ENCODE results near the gene PIP4K2A. TPM values are rescaled to one million over a fixed set of nuclear protein-coding genes. Genes with fewer than 3 reads are reported as not detected.

Gene PIP4K2A
- total and polyA plus RNA-seq, 2 of the 13 experiments (the other 11 are each of a cell fraction or from before 2014, with no cell fraction given), result 9.1 to 22.6 TPM

DNA sequence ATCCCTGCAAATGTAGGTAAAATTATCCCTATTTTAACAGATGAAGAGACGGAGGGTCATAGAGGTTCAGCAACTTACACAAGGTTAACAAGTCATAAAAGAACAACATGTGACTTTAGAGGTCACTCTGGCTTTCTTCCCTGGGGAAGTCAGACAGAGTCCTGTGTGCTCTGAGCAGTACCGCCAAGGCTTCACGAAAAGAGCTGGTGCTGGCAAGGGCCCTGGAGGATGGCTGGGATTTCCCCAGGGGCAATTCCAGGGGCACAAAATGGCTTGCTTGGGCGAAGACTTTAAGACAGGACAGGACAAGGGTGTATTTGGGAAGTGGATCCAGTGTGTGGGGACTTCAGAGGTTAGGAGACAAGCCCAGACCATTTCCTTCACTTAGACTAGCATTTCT is 144.1 kb downstream of the PIP4K2A start:
- DNase-seq (ENCODE audit: low spot score) (no peak), FAIRE-seq (no peak), ATAC-seq (no peak)
- 100% methylated on average over 4 of the region's 4 CpGs for WGBS (ENCODE audit: low lambda C conversion rate)
- ChIA-PET CTCF (ENCODE audit: low intra/inter-chr PET ratio, low total read pairs) (no interaction called here), POLR2A (no interaction called here)
- Histone ChIP-seq H3K4me2 (ENCODE audit: low read depth, low read length) (no peak overlapping the region), H3K9ac (ENCODE audit: insufficient read depth, low read depth, low read length) (no peak overlapping the region), H3K79me2 (ENCODE audit: insufficient read depth, low read length) (no peaks in the 10 kb centered on the region), H3K27me3 (ENCODE audit: control insufficient read depth in 1 of 2, insufficient read depth in 2 of 2, low read length in 2 of 2) (no peaks in the 10 kb centered on the region), H2AFZ (ENCODE audit: low read length) (no peak overlapping the region), H4K20me1 (ENCODE audit: insufficient read depth, low read length) (no peaks in the 10 kb centered on the region), H3K9me3 (ENCODE audit: low read length) (no peaks in the 10 kb centered on the region), H3K27ac (ENCODE audit: extremely low read length, insufficient read depth, low read length) (no peak overlapping the region), H3K36me3 (replicated peaks in 1 of 2; ENCODE audit: control insufficient read depth in 1 of 2, insufficient read depth in 2 of 2, low read length in 2 of 2) (peaks cover 8 to 31% of the 10 kb centered on the region in 2 experiments; a peak in 4 of 5 replicates), H3K4me1 (ENCODE audit: insufficient read depth, low read length) (no peaks in the 10 kb centered on the region), H3K4me3 (replicated peaks in 1 of 3; ENCODE audit: insufficient read depth in 1 of 3, low read depth in 2 of 3, low read length in 3 of 3) (no peak overlapping the region)
- BruUV-seq (replicated peaks), result no TSS peak
- no peak for TF ChIP-seq NBN (conservative IDR thresholded peaks at IDR 0.05)
- TF ChIP-seq ZNF619 (CRISPR knock-in tag; IDR thresholded peaks at IDR 0.05), result no peak
- TF ChIP-seq ZZZ3 (CRISPR knock-in tag; IDR thresholded peaks at IDR 0.05; ENCODE audit: borderline replicate concordance), result no peak
- TF ChIP-seq, protein P1, sequence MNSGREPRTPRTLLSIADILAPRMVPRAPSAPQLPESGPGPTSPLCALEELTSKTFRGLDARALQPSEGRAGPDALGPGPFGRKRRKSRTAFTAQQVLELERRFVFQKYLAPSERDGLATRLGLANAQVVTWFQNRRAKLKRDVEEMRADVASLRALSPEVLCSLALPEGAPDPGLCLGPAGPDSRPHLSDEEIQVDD (CRISPR knock-in tag; IDR thresholded peaks at IDR 0.05; ENCODE audit: borderline replicate concordance), result no peak
- no peak for TF ChIP-seq SP4 (CRISPR knock-in tag; IDR thresholded peaks at IDR 0.05)
- no peak for TF ChIP-seq NCOA5 (CRISPR knock-in tag; IDR thresholded peaks at IDR 0.05)
- TF ChIP-seq ZNF441 (CRISPR knock-in tag; IDR thresholded peaks at IDR 0.05; ENCODE audit: borderline replicate concordance), result no peak
- in situ Hi-C loops (cut with HindIII; ENCODE audit: extremely low pct_ligation_motif_present, low pct_unique_long_range_greater_than_20kb) (loop anchor here (5.0 to 25.0 kb wide), 2 partner anchors 417 to 583 kb away; no protein-coding TSS in a partner anchor), intact Hi-C loops (cut with micrococcal nuclease; ENCODE audit: unreplicated experiment) (loop anchor here (10.0 kb wide), 1 partner anchor 565 kb away; the partner anchor contains the start of gene DNAJC1)

DNA sequence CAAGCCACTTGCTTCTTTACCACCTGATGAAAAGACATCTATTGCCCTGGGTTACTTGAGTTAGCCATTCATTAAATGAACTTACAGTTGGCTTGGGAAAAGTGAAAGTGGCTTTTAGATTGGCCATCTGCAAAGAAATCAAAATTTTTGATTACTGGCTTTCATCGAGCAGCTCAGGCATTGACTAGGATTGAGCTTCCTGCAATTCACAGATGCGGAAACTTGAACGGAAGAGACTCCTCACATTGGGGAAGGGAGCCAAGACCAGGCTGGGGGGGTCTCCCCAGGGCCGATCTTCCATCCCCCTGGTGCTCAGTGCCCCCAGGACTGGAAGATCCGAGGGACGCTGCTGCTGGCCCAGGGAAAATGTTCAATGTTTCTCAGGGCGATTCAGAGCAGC is 145.4 kb downstream of the PIP4K2A start:
- Histone ChIP-seq H3K4me1 (ENCODE audit: insufficient read depth, low read length) (no peaks in the 10 kb centered on the region), H3K9me3 (ENCODE audit: low read length) (no peaks in the 10 kb centered on the region), H3K79me2 (ENCODE audit: insufficient read depth, low read length) (no peaks in the 10 kb centered on the region), H2AFZ (ENCODE audit: low read length) (no peak overlapping the region), H3K36me3 (replicated peaks in 1 of 2; ENCODE audit: control insufficient read depth in 1 of 2, insufficient read depth in 2 of 2, low read length in 2 of 2) (peaks cover 8 to 35% of the 10 kb centered on the region in 2 experiments; a peak in 4 of 5 replicates), H3K4me3 (replicated peaks in 1 of 3; ENCODE audit: insufficient read depth in 1 of 3, low read depth in 2 of 3, low read length in 3 of 3) (no peak overlapping the region), H3K27ac (ENCODE audit: extremely low read length, insufficient read depth, low read length) (no peak overlapping the region), H3K4me2 (ENCODE audit: low read depth, low read length) (no peak overlapping the region), H3K27me3 (ENCODE audit: control insufficient read depth in 1 of 2, insufficient read depth in 2 of 2, low read length in 2 of 2) (no peaks in the 10 kb centered on the region), H4K20me1 (ENCODE audit: insufficient read depth, low read length) (no peaks in the 10 kb centered on the region), H3K9ac (ENCODE audit: insufficient read depth, low read depth, low read length) (no peak overlapping the region)
- 98% methylated on average over 7 of the region's 7 CpGs for WGBS (ENCODE audit: low lambda C conversion rate)
- in situ Hi-C loops (cut with HindIII; ENCODE audit: extremely low pct_ligation_motif_present, low pct_unique_long_range_greater_than_20kb) (loop anchor here (25.0 kb wide), 1 partner anchor 582 kb away; no protein-coding TSS in a partner anchor), intact Hi-C loops (cut with micrococcal nuclease; ENCODE audit: unreplicated experiment) (no loop called here)
- TF ChIP-seq, protein P2, sequence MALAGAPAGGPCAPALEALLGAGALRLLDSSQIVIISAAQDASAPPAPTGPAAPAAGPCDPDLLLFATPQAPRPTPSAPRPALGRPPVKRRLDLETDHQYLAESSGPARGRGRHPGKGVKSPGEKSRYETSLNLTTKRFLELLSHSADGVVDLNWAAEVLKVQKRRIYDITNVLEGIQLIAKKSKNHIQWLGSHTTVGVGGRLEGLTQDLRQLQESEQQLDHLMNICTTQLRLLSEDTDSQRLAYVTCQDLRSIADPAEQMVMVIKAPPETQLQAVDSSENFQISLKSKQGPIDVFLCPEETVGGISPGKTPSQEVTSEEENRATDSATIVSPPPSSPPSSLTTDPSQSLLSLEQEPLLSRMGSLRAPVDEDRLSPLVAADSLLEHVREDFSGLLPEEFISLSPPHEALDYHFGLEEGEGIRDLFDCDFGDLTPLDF (CRISPR knock-in tag; IDR thresholded peaks at IDR 0.05), result no peak
- TF ChIP-seq STAT5B (CRISPR knock-in tag; IDR thresholded peaks at IDR 0.05), result no peak
- POLR2A ChIA-PET, result no interaction called here
- CTCF ChIA-PET (ENCODE audit: low intra/inter-chr PET ratio, low total read pairs), result no interaction called here
- DNase-seq (ENCODE audit: low spot score), result no peak
- no TSS peak for BruUV-seq (replicated peaks)
- no peak for ATAC-seq
- FAIRE-seq, result no peak
